Measurements from ENCODE around the gene DENND5B.
A peak's percentile ranks its signal among the peaks of the same experiment; 100 is the strongest.

The DENND5B gene

GRCh38 chr12:31366104-31366621 lies 224.8 kb downstream of the DENND5B start:
- no peak for DNase-seq

GRCh38 chr12:31363831-31364230 lies 227.1 kb downstream of the DENND5B start:
- DNase-seq = no peak

GRCh38 chr12:31363416-31363809 lies 227.5 kb downstream of the DENND5B start:
- DNase-seq = no peak

DNA sequence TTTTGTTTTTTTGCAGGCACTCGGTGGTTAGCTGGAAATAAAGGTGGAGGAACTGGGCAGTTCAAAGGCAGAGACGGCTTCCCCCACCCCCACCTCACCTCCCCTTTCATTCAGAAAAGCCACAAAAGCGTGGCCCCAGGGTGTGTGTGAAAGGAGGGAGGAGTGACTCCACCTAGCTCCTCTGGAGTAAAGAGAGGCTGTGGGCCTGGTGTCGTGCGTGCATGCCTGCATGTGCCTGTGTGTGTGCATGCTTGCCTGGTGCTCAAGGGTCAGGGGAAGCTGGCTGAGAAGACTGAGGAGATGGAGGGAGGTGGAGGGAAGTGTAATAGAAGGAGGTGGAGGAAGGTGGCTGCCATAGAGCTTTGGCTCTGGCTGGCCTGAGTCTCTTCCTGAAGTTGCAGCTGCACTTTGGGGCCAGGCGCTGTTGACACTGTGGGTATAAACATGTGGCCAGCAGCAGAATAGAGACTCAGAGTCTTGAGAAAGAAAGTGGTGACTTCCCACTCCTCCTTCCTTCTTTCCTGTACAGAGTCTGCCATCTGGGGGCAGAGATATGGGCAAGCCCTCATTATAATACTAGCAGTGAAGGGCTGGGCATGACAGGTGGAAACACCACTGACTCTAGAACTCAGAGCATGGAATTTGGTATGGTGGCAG lies 228.0 kb downstream of the DENND5B start:
- DNase-seq = peak in 1 of 6 experiments; percentile 8

DNA sequence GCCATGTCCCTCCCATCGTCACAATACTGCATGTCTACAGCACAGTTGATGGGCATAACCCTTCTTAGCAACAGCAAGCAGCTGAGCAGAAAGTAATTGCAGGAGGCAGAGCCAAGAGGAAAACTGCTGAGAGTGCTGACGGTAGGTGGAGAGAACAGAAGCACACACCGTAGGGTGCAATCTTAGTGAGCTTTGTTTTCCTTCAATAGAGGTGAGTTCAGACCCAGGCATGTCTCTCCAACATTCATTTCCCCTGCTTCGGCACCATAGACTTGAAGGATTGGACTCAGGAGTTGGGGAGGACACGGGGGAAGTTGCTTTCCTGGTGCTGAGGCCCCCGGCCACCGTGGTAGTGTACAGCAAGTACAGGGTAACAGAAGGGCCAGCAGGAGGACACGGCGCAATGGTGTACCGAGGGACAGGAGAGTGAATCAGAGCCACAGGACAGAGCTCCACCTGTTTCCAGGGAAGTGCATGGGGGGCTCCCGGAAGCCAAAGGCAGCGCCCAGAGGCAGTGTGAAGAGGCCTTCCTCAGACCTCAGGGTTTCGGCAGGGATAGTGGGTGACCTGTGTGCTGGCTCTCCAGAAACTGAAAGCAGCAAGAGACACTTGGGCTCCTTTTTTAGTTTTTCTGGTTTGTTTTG lies 228.7 kb downstream of the DENND5B start:
- no peak for DNase-seq

GRCh38 chr12:31361730-31362114 lies 229.2 kb downstream of the DENND5B start:
- no peak for DNase-seq

- DNase-seq = no peak
Measured at GRCh38 chr12:31355747-31356107, 235.2 kb downstream of the DENND5B start.

DNA sequence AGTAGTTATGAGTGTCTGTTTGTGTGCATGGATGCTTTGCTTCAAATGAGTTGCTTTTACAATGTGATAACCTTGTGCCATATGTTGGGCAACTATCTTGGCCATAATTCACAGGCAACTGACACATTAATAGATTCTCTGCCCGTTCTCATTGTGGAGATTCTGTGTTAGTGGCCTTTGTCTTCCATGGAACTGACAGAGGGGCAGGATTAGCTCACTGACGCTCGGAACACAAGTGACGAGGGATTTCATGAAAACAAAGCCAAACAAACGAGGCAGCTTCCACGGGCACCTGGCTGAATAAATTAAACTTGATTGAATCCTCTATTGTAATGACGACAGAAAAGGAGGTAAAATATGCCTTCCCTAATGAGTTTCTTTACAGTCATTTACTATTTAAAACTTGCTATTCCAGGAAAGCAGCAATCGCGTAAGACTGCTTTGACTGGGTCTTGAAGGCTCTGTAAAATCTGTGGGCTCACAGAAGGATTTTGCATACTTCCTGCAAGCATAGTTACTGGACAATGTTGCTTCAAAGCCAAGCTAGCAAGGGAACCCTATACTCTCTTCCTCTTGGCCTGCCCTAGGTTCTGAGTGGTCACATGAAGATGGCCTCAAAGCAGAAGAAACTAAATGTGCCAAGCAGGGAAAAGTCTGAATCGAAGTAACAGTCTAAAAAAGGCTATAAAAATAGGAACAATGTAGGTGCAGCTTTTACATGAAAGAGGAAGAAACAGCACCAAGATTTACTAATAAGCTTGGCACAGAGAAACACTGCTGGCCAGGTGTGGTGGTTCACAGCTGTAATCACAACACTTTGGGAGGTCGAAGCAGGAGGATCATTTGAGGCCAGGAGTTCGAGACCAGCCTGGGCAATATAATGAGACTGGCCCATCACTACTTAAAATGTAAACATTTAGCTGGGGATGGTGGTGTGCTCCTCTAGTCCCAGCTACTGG lies 236.9 kb downstream of the DENND5B start:
- no peak for DNase-seq

DNA sequence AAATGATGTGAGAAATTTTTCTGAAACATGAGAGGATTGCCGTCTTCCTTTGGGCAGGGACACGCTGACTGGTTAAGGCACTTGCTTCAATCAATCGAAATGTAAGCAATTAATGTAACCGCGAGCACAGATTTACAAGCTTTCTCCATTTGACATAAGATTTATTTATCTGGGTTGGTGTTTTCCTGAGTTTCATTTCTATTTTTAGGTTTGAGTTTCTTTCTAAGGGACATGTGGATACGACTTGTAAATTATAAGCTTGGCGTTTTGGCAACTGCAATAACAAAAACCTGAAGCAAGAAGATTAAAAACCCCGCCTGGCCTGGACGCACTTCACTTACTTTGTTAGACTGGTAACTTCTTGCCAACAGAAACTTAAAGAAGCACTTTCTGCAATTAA lies 244.7 kb downstream of the DENND5B start:
- no peak for DNase-seq

DNA sequence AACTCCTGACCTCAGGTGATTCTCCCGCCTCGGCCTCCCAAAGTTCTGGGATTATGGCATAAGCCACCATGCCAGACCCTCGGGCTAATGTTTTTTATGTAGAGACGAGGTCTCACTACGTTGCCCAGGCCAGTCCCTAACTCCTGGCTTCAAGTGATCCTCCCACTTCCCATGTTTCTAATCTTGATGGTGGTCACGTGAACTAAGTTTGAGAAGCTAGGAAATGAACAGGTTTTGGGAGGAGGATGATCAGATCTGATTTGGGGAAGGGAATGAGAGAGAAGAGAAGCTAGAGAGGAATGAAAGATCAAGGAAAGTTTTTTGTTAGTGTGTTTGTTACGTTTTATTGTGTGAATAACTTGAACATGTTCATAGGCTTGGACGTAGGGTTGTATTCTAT lies 247.8 kb downstream of the DENND5B start:
- DNase-seq = no peak

DNA sequence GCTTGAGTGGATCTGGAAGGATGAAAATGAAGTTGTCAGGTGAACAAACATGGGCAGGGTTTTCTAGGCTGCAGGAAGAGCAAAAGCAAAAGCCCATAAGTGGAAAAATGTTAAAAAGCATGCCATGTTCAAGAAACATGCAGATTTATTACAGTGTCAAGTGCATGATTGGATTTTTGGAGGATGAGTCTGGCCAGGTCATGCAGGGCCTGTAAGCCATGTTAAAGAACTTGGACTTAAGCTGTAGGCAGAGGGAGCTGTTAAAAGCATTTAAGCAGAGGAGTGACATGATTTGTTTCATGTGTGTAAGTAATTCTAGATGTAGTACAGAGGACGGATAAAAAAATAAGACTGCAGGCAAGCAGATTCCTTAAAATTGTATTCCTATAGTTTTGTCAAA lies 248.7 kb downstream of the DENND5B start:
- DNase-seq = no peak

DNA sequence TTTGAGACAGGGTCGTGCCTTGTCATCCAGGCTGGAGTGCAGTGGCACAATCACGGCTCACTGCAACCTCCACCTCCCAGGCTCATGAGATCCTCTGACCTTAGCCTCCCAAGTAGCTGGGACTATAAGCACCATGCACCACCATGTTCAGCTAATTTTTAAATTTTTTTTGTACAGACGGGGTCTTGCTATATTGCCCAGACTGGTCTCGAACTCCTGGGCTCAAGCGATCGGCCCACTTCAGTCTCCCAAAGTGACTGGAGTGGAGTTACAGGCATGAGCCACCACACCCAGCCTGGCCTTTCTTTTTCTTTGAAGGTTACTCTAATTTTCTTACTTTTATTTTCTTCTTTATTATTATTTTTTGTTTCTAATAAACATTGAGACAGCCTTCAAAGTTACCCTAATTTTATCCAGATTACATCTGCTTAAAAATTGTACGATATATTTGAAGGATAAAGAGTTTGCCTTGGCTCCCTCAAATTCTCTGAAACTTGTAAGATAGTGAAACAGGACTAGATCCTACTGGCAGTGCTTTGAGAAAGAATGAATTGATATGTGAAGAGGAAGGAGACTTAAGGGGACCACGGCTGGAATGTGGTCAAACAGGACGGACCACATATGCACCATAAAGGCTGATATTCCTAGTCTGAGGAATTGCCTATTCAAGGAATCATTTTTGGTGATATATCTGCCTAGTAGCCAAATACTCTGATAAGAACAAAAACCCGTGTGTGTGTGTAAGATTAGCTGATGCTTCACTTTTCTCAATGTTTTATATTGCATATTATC lies 250.9 kb downstream of the DENND5B start:
- DNase-seq = no peak

DNA sequence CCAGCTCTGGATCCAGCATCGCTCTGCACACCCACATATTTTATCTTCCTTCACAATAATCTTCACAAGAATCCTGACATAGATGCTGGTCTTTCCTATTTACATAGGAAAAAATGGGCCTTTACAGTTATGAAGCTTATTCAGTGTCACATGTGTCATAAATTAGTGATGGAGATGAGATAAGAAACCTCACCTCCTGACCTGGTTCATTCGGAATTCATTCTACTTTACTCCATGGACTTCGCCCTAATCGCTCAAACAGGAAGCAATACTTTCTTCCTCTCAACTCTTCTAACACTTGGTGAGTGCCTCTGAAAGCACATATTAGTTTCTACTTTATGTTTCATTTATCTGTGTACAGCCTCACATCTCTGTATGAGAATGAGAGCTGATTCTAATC lies 253.0 kb downstream of the DENND5B start:
- DNase-seq = no peak
